ENCODE results near the gene FAM13A. TPM values are rescaled to one million over a fixed set of nuclear protein-coding genes. Genes with fewer than 3 reads are reported as not detected.

Gene FAM13A
- total RNA-seq, 1 donor from 2014 or later: 51.2 TPM

- Mint-ChIP-seq H3K27ac (ENCODE audit: unreplicated experiment) (no peak overlapping the region), H3K4me1 (ENCODE audit: low read depth, unreplicated experiment) (no peaks in the 10 kb centered on the region), H3K27me3 (ENCODE audit: unreplicated experiment) (no peaks in the 10 kb centered on the region)
Observed at GRCh38 chr4:88989990-88990389, 67.0 kb downstream of the FAM13A start.

GRCh38 chr4:88985088-88985773 lies 71.8 kb downstream of the FAM13A start:
- Mint-ChIP-seq H3K27me3 (ENCODE audit: unreplicated experiment) (no peaks in the 10 kb centered on the region), H3K9me3 (ENCODE audit: unreplicated experiment) (no peaks in the 10 kb centered on the region), H3K4me3 (ENCODE audit: unreplicated experiment) (no peak overlapping the region), H3K4me1 (ENCODE audit: low read depth, unreplicated experiment) (peaks cover 5% of the 10 kb centered on the region), H3K27ac (ENCODE audit: unreplicated experiment) (no peak overlapping the region), H3K36me3 (ENCODE audit: unreplicated experiment) (no peaks in the 10 kb centered on the region)
- no peak for DNase-seq
- no peak for TF ChIP-seq CTCF (IDR thresholded peaks at IDR 0.05; ENCODE audit: partially characterized antibody, unreplicated experiment)

More at GRCh38 chr4:88989990-88990389, 67.0 kb downstream of the FAM13A start:
- no peak for DNase-seq
- no peaks in the 10 kb centered on the region for H3K9me3 Mint-ChIP-seq (ENCODE audit: unreplicated experiment)
- no peak overlapping the region for H3K4me3 Mint-ChIP-seq (ENCODE audit: unreplicated experiment)
- no peaks in the 10 kb centered on the region for H3K36me3 Mint-ChIP-seq (ENCODE audit: unreplicated experiment)
- no peak for TF ChIP-seq CTCF (IDR thresholded peaks at IDR 0.05; ENCODE audit: partially characterized antibody, unreplicated experiment)

- H3K4me1 Mint-ChIP-seq (ENCODE audit: low read depth, unreplicated experiment): peaks cover 5% of the 10 kb centered on the region
- no peaks in the 10 kb centered on the region for H3K9me3 Mint-ChIP-seq (ENCODE audit: unreplicated experiment)
- H3K27me3 Mint-ChIP-seq (ENCODE audit: unreplicated experiment): no peaks in the 10 kb centered on the region
- H3K36me3 Mint-ChIP-seq (ENCODE audit: unreplicated experiment): no peaks in the 10 kb centered on the region
- TF ChIP-seq CTCF (IDR thresholded peaks at IDR 0.05; ENCODE audit: partially characterized antibody, unreplicated experiment): no peak
- H3K27ac Mint-ChIP-seq (ENCODE audit: unreplicated experiment): no peak overlapping the region
- no peak for DNase-seq
- H3K4me3 Mint-ChIP-seq (ENCODE audit: unreplicated experiment): no peak overlapping the region
Observed at GRCh38 chr4:88982757-88983156, 74.2 kb downstream of the FAM13A start.

GRCh38 chr4:88981993-88982392 lies 75.0 kb downstream of the FAM13A start:
- no peak for TF ChIP-seq CTCF (IDR thresholded peaks at IDR 0.05; ENCODE audit: partially characterized antibody, unreplicated experiment)
- Mint-ChIP-seq H3K9me3 (ENCODE audit: unreplicated experiment) (no peaks in the 10 kb centered on the region), H3K4me1 (ENCODE audit: low read depth, unreplicated experiment) (peaks cover 5% of the 10 kb centered on the region), H3K27ac (ENCODE audit: unreplicated experiment) (no peak overlapping the region), H3K4me3 (ENCODE audit: unreplicated experiment) (no peak overlapping the region), H3K27me3 (ENCODE audit: unreplicated experiment) (no peaks in the 10 kb centered on the region), H3K36me3 (ENCODE audit: unreplicated experiment) (no peaks in the 10 kb centered on the region)
- DNase-seq: no peak

- Mint-ChIP-seq H3K4me3 (ENCODE audit: unreplicated experiment) (no peak overlapping the region), H3K4me1 (ENCODE audit: low read depth, unreplicated experiment) (peaks cover 5% of the 10 kb centered on the region), H3K27ac (ENCODE audit: unreplicated experiment) (peak overlapping the region; percentile 41), H3K36me3 (ENCODE audit: unreplicated experiment) (no peaks in the 10 kb centered on the region), H3K9me3 (ENCODE audit: unreplicated experiment) (no peaks in the 10 kb centered on the region), H3K27me3 (ENCODE audit: unreplicated experiment) (no peaks in the 10 kb centered on the region)
- TF ChIP-seq CTCF (IDR thresholded peaks at IDR 0.05; ENCODE audit: partially characterized antibody, unreplicated experiment): no peak
- no peak for DNase-seq
Observed at GRCh38 chr4:88981556-88981955, 75.4 kb downstream of the FAM13A start.
